Neural cell (in vitro differentiated cells): ENCODE results near the gene XIRP2.

ENCODE experiments used
- EP300 ChIP-seq: fragments of 450-650 bp; conservative IDR thresholded peaks from 2 replicates; pipeline ENCODE4 v1.6.1; 2014; ENCODE audit warnings: antibody characterized with exemption, mild to moderate bottlenecking, moderate library complexity; ENCODE audit not compliant: poor library complexity, severe bottlenecking
- EZH2 ChIP-seq: fragments of 200-600, 300-800 bp; shearing (Covaris generic), sonication (generic); IDR thresholded peaks from 2 replicates; pipeline ENCODE4 v1.6.1; 2014; ENCODE audit warnings: antibody characterized with exemption, low read length, borderline replicate concordance, mild to moderate bottlenecking; ENCODE audit not compliant: insufficient read depth, poor library complexity, severe bottlenecking
- POLR2AphosphoS5 ChIP-seq: IDR thresholded peaks from 2 replicates; pipeline ENCODE4 v1.6.1; 2012
- RAD21 ChIP-seq: fragments of 450-650 bp; conservative IDR thresholded peaks from 2 replicates; pipeline ENCODE4 v1.6.1; 2014; ENCODE audit warnings: antibody characterized with exemption, mild to moderate bottlenecking, moderate library complexity
- SMC3 ChIP-seq: fragments of 450-650 bp; conservative IDR thresholded peaks from 2 replicates; pipeline ENCODE4 v1.6.1; 2014; ENCODE audit warnings: antibody characterized with exemption, mild to moderate bottlenecking, moderate library complexity; ENCODE audit not compliant: poor library complexity
- TF ChIP-seq, protein P1 (sequence below): IDR thresholded peaks from 2 replicates; pipeline ENCODE4 v1.6.1; 2012; ENCODE audit warnings: borderline replicate concordance
- TF ChIP-seq, protein P2 (sequence below): fragments of 450-650 bp; IDR thresholded peaks from 2 replicates; pipeline ENCODE4 v1.5.1; 2014; ENCODE audit warnings: antibody characterized with exemption, mild to moderate bottlenecking, moderate library complexity; ENCODE audit not compliant: poor library complexity, severe bottlenecking

DNA sequence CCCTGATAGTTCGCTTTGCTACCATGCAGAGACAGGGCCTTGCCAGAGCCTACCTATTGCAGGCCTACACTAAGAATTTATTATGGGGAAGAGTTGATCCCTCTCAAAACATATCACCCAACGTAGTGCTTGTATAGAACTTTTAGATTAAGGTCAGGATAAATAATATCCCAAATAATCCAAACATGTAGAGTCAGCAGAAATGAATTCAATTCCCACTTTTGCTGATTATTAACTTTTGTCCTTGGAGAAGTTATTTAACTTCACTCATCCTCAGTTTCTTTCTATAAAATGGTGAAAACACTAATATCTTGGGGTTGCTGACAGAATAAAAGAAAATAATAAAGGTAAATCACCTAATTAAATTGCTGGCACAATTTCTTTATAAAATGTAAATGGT lies 294.1 kb downstream of the XIRP2 start:
- TF ChIP-seq, protein P1, sequence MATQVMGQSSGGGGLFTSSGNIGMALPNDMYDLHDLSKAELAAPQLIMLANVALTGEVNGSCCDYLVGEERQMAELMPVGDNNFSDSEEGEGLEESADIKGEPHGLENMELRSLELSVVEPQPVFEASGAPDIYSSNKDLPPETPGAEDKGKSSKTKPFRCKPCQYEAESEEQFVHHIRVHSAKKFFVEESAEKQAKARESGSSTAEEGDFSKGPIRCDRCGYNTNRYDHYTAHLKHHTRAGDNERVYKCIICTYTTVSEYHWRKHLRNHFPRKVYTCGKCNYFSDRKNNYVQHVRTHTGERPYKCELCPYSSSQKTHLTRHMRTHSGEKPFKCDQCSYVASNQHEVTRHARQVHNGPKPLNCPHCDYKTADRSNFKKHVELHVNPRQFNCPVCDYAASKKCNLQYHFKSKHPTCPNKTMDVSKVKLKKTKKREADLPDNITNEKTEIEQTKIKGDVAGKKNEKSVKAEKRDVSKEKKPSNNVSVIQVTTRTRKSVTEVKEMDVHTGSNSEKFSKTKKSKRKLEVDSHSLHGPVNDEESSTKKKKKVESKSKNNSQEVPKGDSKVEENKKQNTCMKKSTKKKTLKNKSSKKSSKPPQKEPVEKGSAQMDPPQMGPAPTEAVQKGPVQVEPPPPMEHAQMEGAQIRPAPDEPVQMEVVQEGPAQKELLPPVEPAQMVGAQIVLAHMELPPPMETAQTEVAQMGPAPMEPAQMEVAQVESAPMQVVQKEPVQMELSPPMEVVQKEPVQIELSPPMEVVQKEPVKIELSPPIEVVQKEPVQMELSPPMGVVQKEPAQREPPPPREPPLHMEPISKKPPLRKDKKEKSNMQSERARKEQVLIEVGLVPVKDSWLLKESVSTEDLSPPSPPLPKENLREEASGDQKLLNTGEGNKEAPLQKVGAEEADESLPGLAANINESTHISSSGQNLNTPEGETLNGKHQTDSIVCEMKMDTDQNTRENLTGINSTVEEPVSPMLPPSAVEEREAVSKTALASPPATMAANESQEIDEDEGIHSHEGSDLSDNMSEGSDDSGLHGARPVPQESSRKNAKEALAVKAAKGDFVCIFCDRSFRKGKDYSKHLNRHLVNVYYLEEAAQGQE: no peak
- TF ChIP-seq, protein P2, sequence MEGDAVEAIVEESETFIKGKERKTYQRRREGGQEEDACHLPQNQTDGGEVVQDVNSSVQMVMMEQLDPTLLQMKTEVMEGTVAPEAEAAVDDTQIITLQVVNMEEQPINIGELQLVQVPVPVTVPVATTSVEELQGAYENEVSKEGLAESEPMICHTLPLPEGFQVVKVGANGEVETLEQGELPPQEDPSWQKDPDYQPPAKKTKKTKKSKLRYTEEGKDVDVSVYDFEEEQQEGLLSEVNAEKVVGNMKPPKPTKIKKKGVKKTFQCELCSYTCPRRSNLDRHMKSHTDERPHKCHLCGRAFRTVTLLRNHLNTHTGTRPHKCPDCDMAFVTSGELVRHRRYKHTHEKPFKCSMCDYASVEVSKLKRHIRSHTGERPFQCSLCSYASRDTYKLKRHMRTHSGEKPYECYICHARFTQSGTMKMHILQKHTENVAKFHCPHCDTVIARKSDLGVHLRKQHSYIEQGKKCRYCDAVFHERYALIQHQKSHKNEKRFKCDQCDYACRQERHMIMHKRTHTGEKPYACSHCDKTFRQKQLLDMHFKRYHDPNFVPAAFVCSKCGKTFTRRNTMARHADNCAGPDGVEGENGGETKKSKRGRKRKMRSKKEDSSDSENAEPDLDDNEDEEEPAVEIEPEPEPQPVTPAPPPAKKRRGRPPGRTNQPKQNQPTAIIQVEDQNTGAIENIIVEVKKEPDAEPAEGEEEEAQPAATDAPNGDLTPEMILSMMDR: no peak
- no peak for TF ChIP-seq POLR2AphosphoS5
- no peak for TF ChIP-seq SMC3
- no peak for TF ChIP-seq EP300
- TF ChIP-seq EZH2: no peak
- no peak for TF ChIP-seq RAD21
